SW 1271 (cell line): Measurements from ENCODE around the gene CENPP.

ENCODE experiments used
- DNase-seq, 2 experiments: peaks; one replicate each; lab custom pipeline; 2025; lab: John Stamatoyannopoulos, UW

Gene CENPP

DNA sequence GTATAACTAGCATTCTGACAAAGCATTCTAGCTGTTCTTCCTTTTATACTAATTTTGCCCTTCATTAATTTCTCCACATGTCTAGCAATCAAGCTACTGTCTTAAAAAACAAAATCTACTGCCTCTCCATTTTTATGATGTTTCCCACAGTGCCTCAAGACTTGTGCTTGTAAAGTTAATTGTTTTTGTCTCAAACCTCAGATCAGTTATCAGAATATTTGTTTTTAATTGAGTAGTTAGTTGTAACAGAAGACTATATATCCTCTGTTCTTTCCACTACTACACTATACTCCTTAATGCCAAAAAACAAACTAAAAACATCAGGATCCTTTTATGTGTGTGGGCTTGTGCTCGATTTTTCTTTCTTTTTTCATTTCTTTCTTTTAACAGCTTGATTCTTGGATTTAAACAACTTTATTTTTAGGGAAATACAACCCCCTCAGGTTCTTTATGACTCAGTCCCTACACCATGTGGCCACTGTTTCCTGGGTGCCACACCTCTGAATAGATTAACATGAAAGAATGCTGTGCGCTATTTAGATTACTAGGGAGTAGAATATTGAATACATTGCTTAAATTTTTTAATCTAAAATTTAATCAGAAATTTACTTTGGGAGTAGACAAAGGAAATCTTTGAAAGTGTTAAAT is 155.4 kb downstream of the CENPP start:
- no peak for DNase-seq

DNA sequence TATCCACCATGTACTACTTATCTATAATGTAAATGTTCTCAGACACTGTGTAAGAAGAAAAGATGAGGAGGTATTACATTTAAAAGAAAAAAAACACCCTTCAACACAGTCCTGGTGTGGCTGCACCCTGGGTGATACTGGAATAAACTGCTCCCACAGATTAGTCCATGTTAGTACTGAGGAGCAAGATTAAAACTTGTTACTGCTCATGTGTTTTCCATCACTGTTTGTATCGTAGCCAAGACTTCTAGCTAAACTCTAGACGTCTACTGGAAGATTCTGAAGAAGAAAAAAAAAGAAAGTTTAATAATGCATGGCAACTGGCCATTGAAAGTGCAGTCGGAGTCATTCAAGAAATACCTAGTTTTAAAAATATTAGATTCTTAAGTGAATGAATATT is 156.6 kb downstream of the CENPP start, which contains the start of gene ASPN:
Gene ASPN, minus strand, starts transcription at position 178 of the 400 bp plus-strand sequence.
- DNase-seq: no peak

DNA sequence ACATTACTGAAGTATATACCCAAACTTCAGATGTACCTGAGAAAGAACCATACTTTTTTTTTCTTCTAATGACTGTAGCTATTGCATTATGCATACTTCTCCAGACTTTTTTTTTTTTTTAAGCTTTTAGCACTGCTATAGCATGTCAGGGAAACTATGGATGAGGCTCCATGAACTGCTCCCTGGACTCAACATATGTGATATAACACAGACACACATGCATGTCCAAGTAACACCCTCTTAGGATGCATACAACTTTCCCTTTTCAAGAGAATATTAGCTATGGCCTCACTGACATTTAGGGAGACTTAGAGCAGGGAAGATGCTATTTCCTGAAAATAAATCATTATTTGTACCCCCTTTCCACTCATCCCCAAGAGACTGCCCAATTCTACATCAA is 157.1 kb downstream of the CENPP start:
- no peak for DNase-seq

DNA sequence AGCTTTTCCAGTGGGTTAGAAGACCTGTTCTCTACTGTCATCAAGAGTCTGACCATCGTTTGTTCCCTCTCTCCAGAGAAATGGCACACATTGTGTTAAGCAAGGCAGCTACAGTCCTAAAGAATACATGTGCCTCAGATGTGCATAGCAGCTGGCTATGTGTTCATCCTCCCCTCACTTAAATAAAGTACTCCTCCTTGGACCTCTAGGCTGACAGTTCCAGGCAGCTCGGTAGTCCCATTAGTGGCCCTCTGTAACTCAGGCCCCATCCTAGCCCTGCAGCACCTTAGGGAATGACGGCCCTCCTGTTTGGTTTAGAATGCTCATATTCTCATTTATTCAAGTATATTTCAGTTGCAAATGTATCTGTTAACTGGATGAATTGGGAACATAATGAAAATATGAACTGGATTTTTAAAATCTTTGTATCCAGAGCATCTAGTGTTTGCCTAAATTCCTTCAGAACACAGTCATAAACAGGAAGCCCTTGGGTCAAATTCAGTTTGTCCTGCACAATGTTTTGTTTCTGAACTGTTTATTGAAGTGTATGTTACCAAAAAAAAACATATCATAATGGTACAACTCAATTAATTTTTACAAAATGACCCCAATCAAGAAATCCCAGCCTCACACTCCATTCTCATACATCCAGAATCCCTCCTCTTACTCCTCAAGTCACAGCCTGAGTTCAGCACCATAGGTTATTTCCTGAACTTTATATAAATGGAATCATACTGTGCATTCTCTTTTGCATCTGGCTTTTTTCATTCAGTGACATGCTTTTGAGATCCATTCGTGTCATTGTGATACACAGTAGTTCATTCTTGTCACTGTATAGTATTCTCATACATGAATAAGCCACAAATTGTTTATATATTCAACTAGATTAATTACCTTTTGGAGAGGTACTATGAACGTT is 158.1 kb downstream of the CENPP start:
- DNase-seq: no peak

DNA sequence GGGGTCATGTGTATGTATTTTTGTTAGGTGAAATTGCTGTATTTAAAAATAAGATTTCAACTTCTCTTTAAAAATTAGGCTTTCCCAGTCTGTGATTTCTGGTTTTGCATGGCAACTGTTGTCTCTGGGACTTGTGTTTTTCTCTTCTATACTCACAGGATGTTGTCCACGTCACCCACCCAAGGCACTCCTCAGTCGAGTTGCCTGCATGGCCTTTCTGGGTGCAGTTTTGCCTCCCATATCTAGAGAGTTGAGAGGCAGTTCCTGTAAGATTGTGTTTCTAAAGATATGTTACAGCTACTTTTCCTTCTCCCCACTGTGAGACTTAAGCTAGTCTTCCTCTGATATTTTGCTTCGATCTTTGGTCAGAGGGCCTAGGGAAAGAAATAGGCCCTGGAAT is 158.8 kb downstream of the CENPP start:
- DNase-seq: no peak

DNA sequence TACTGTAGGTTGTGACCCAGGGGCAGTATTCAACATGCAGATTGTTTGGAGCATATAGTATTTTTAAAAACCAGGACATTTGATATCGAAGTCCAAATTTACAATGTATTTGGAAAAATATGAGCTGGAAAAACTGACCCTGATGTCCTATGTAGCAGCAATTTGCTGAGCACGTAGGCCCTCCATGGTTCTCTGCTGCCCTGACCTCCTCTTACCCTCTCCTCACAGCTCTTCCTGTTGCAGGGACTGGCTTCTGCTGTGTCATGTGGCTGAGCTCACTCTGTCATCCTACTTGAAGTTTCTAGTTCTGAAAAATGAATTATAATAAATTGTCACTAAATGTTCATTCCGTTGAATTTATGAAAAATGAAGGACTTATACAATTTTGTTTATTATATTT is 160.6 kb downstream of the CENPP start:
- DNase-seq: no peak

DNA sequence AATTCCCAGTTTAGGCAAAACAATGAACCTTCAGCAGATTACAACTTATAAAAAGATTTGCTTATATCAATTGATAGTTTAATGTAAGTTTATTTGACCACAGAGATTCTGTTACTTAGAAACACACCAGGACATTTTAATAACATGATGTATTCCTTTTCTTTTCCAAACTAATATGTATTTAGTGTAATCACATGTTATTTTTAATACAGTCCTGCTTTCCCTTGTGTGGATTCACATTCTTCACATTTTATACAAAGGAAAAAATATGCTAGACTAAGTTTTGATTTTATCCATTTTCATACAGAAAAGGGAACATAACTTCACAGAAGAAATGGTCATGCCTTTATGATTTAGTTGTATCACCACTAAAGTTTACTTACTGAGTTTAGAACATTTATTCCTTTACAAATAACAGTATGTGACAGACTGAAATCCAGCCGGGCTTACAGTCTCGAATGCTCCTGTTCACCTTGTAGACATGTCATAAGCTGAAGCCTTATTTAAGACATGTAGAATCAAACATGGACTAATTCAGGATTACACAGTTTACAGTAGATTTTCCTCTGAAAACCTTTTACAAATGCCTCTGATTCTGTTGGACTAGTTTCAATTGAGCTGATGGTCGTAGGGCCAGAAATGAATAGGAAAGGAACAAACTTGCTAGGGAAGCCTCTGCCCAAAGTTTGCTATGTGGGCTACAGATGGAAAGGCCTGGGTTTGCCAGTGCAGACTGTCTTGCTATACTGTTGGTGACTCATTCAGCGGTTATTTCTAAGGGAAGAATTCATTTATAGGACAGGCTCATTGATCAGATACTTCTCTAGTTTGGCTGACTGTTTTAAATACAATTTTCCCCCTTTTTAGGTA is 163.2 kb downstream of the CENPP start:
- no peak for DNase-seq

DNA sequence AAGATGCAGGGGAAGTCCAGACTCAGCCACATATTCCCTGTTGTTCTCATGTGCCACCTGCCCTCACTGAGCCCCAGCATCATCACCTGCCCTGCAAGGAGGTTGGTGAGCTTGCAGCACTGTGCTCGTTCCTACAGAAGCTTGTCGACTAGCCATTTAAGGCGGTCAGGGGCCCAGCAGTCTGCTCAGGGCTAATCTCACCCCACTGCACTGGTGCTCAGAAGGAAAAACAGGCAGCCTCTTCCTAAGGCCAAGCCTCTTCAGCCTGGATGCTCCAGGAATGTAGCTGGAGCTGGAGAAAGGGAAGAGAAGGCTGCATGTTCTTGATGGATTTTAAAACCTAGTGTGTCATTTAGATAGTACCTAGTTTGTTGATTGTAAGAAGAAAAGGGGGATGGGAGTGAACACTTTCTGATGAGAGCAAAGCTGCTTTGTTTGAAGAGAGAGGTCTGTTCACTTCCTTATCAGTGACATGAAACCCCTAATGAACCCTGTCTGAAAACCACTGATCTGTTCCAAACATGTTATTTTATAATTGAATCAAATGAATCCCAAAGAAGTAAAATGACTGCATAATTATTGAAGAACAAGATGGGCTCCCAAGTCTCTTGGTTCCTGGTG is 167.1 kb downstream of the CENPP start:
- DNase-seq: no peak

DNA sequence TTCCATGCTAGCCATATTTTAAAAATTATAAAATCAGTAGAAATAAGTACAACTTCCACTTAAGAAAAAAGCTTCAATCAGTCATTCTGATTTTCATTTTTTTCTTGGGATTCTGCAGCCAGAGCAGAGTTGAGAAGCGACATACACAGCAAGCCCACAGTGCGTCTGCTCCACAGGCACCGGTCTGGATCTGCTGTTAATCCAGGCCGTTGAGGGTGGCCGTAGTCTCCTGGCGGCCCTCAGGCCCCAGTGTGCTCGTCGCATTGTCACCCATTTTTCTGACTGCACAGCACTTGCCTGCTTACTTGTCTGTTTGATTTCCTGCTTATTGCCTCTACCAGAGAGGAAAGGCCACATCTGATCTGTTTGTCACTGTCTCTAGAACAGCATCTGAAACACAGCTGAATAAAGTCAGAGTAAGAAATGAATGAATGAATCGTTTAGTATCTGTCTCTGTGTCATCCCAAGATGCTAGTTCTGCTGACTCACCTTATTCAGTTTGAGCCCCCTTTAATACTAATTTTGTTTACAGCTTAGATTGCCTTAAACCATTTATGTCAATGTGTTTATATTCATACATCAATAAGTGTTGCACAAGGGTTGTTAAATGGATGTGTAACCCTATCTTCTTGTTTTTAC is 168.1 kb downstream of the CENPP start:
- no peak for DNase-seq

DNA sequence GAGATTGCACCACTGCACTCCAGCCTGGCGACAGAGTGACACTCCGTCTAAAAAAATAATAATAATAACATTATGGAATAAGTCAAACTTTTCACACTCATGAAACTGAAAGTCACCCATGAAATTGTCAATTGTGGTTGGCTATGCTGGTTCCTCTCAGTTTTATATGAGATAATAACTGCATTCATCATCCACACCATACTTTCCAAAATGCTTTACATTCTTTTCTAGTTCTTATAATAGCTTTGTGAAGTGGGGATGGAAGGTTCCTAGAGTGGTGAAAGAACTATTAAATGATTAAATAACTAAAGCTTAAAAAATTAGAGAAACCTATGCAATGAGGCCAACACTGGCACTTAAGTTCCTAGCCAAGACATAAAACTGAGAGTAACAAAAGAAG is 169.1 kb downstream of the CENPP start:
- no peak for DNase-seq

DNA sequence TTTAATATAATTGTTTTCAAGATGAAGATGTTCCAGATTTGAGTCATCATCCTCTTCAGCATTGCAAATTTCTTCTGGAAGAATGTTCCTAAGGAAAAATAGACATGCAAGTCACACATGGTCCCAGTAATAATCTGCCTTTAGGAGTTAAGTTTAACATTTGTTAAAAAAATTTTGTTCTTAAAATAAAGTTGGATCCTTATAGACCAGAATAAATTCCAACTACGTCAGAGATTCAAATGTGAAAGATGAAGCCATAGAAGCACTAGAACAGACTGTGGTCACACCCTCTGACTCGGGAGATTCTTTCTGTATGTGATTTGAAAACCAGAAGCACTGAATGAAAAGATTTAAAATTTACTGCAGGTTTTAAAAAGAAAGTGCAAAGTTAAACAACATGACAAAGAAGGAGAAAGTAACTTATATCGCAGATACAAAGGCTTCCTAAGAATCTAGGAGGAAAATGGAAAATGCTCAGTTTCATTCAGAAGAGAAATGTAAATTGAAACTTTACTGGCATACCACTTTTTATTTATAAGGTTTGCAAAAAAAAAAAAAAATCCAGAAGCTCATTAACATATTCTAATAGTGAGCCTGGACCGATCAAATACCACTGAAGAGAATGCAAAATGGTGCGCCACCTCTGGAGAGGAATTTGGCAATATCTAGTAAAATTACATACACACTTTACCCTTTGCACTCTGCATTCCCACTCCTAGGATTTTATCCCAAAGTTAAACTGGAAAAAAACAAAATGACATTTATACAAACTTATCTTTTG is 170.8 kb downstream of the CENPP start:
- DNase-seq: no peak

DNA sequence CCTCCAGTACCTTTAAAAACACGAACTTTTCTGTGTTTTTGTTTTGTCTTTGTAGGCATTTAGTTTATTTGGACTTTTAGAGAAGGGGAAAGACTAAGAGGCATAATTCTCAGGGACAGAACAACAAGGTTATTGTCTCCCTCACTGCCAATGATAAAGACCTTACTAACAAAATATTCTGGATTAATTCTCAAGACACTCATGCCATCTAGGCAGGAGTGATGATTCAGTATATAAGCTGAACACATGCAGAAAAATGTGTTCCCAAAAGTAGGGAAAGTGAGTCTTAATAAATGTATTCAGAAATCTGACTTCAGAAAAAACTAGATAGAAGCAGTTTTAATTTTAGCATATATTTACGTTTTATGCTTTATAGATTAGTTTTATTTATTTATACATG is 173.9 kb downstream of the CENPP start:
- no peak for DNase-seq

DNA sequence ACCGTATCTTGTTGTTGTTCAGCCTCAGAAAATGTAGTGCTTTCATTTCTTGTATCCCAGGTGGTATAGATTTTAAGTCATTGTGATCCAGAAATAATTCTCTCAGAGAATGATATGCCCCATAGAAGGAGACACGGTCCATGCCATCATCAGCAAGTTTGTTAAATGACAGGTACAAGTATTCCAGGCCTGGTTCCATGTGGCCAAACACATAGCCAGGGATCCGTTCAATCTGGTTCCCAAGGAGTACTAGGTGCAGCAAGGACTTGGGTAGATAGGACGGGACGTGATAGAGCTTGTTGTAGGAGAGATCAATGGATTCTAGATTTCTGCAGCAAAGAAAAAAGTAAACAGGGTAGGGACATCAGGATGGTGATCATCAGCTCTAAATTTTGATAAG is 175.0 kb downstream of the CENPP start:
- no peak for DNase-seq

DNA sequence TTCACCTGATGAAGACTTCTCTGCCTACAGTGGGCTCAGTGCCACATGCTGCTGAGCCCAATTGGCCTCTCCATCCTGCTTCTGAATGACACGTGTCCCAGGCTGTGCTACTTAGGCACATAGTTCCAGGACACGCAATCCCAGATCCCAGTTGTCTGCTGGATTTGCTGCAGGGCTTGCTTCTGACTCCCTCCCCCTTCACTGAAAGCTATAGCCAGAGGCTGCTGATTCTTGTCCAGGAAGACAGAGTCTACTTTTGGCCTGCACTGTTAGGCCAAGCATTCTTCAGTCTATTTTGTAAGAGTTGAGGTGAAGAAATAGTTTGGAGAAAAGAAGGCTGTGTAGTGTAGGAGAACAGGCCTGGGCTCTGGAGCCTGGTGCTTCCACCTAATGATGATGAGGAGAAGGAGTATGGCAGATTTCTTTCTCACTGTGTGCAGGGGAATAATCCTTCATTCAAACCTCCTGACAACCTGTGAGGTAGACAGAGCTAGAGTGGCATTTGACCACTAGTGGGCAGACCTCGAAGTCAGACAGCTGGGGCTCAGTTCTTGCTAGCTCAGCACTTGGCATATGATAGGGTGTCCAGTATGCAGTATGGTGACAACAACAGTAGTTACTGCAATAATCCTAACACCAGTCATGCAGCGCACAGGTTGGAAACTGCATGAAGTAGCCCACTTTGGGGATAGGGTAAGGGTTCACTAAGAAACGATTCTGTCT is 176.1 kb downstream of the CENPP start:
- DNase-seq: peak in 1 of 2 experiments; percentile 56

DNA sequence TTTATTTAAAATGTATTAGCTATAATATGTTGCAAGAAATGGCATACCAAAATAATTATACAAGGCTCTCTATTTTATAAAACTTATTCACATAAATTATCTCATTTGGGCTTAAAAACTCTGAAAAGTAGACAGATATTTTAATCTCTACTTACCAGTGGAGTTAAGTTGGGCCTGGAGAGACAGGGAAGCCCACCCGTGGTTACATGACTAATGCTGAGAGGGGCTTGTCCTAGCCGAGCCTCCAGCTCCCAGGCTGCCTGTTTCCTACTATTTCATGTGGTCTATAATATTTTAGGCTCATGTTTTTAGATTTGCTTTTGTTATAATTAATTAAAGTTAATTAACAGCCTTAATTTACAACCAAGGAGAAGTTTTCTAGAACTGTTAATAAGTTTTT is 177.4 kb downstream of the CENPP start:
- no peak for DNase-seq

DNA sequence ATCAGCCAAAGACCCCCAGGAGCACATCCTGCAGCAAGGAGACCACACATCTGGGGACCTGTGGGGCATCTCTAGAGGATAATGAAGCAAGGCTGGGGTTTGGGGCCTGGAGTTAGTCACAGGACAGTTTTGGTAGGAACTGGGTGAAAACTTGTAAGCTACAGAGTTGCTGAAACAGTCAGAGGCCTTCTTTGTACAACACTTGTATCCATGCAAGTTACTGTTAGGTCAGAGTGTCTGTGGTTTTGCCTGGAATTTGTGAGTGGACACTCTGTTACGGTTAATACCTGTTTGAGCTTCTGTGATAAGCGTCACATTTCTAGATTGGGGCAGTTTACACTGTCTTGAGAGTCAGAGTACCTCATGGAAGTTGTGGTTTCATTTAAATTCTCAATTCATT is 179.1 kb downstream of the CENPP start:
- DNase-seq: no peak

DNA sequence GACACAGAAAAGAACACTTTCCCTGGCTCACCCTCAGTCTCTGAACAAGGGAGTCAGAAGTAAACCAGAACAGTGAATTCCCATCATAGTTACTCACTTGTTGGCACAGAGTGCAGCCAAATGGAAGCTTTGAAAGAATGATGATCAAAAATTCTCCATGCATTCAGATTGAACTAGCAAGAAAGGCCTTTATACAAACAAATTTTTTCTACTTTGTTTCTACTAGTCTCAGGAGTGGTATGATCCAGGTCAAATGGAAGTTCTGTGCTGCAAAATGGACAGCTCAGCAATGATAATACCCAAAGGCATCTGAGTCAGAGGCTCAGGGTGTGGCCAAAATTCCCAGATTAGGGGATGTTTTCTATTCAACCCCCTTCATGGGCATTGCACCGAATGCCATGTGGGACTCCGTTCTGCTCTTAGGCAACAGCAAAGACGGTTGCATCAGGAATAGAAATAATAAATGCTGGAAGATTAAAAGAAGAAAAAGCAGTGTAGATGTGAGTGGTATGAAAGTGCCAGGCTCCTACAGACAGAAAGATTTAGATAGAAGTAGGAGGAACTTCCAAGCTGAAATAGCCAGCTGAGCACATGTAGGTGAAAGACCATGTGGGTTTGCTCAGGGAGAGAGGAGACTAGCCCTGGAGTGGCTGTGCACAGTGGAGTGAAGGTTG is 180.6 kb downstream of the CENPP start:
- peak in 1 of 2 experiments; percentile 12 for DNase-seq

DNA sequence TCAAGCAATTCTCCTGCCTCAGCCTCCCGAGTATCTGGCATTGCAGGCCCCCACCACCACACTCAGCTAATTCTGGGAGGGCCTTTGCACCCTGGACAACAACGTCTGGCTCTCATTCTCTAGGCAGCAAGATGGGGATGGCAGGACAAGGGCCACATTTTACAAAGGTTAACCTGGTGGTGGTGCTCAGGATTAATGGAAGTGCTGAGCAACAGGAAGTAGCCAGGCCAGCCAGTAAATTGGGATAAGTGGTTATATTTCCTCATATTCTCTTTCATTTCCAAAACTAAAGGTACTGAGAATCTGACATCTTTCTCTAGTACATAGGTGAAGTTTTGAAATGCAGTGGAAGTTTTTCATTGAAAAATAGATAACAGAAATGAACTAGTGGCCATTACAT is 181.3 kb downstream of the CENPP start:
- DNase-seq: no peak

DNA sequence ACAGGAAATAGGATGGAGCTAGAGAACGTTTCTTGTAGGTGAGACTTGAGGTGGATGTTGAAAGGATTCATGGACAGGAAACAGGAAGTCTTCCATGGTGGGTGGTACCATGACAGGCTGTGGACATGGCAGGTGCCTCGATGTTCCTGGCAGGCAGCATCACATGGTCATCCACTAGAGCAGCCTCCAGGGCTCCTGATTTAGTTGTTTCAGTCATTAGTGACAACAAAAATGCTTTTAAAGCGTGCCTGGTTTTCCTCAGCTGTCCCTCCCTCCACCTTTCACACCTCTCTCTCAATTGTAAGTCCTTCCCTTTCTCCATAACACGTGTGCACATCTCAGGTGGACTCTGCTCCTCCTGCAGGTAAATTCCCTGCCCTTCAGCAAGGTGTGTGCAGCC is 181.7 kb downstream of the CENPP start:
- DNase-seq: no peak
